Measurements from ENCODE around the gene CYP2A7.

GRCh38 chr19:40831502-40832430 is 50.3 kb downstream of the CYP2A7 start:
- TF ChIP-seq SREBF2 (IDR thresholded peaks at IDR 0.05): no peak
- no peak for TF ChIP-seq CTCF (IDR thresholded peaks at IDR 0.05)
- TF ChIP-seq POLR2A (IDR thresholded peaks at IDR 0.05; ENCODE audit: low read length): no peak
- no peak for TF ChIP-seq HDAC2 (IDR thresholded peaks at IDR 0.05)
- TF ChIP-seq ZFP36 (IDR thresholded peaks at IDR 0.05; ENCODE audit: borderline replicate concordance, partially characterized antibody): no peak
- peak in 1 of 2 experiments; percentile 50; a peak in 4 of 5 replicates for TF ChIP-seq RAD21 (conservative IDR thresholded peaks at IDR 0.05 in 1 of 2, IDR thresholded peaks at IDR 0.05 in 1 of 2)
- no peak for TF ChIP-seq PHF8 (IDR thresholded peaks at IDR 0.05; ENCODE audit: borderline replicate concordance, low read depth)
- peak; percentile 96 for TF ChIP-seq BHLHE40 (IDR thresholded peaks at IDR 0.05; ENCODE audit: low read depth, low read length)
- TF ChIP-seq NR3C1 (IDR thresholded peaks at IDR 0.05): no peak
- TF ChIP-seq SMC3 (IDR thresholded peaks at IDR 0.05): peak; percentile 49; the same call in 2 of the 3 replicates
